Endothelial cell of umbilical vein (primary cell): ENCODE results near the gene CENPA. TPM values are rescaled to one million over a fixed set of nuclear protein-coding genes. Genes with fewer than 3 reads are reported as not detected.

Experiments
- BruUV-seq: library from RNA; stranded (reverse); fragments of 400-500 nt; replicated peaks from 2 replicates; lab custom pipeline; 2021; lab: Mats Ljungman, UMichigan
- CTCF ChIA-PET: fragments of 300-600, 350-600 bp; sonication (Branson Sonifier 250); formaldehyde crosslinking; loops from one replicate; lab custom pipeline; 2021; ENCODE audit warnings: antibody characterized with exemption, inconsistent platforms; lab: Charles Lee
- POLR2A ChIA-PET: fragments of 300-600, 350-600 bp; sonication (Branson Sonifier 250); formaldehyde crosslinking; loops from one replicate; lab custom pipeline; 2021; ENCODE audit warnings: antibody characterized with exemption, inconsistent platforms; lab: Charles Lee
- DNase-seq: peaks from one replicate; pipeline ENCODE4 v3.0.0-alpha.2; 2011; ENCODE audit warnings: low read depth, low spot score
- FAIRE-seq: peaks from 2 replicates; lab custom pipeline; 2011; peaks lifted over from hg19 to GRCh38; lab: Jason Lieb, UNC
- H2AFZ ChIP-seq: 2 replicates; pipeline ENCODE4 v1.6.0; 2012; ENCODE audit warnings: low read depth, low read length, control low read depth, inconsistent platforms
- H3K27ac ChIP-seq: 2 replicates; pipeline ENCODE4 v1.5.1; 2011; ENCODE audit warnings: low read depth, mild to moderate bottlenecking, control low read depth, low read length, moderate library complexity; ENCODE audit not compliant: insufficient read depth
- H3K27me3 ChIP-seq, 2 experiments: 2 replicates each; pipeline versions ENCODE4 v1.6.0 to v1.6.1; 2011; ENCODE audit warnings: low read length in 2 of 2, mixed read lengths in 1 of 2; ENCODE audit not compliant: control insufficient read depth in 2 of 2, insufficient read depth in 2 of 2
- H3K36me3 ChIP-seq, 2 experiments: 2 replicates in 1 of 2; 3 replicates in 1 of 2; pipeline ENCODE4 v1.5.1; 2011; ENCODE audit warnings: low read length in 2 of 2, mild to moderate bottlenecking in 1 of 2, moderate library complexity in 1 of 2; ENCODE audit not compliant: control insufficient read depth in 2 of 2, insufficient read depth in 2 of 2; ENCODE audit errors: extremely low read depth in 1 of 2
- H3K4me1 ChIP-seq: 3 replicates; pipeline ENCODE4 v1.5.1; 2011; ENCODE audit warnings: mild to moderate bottlenecking, low read length; ENCODE audit not compliant: control insufficient read depth, insufficient read depth; ENCODE audit errors: extremely low read depth
- H3K4me2 ChIP-seq: 2 replicates; pipeline ENCODE4 v1.6.1; 2011; ENCODE audit warnings: low read length, control low read depth, mixed read lengths; ENCODE audit not compliant: insufficient read depth
- H3K4me3 ChIP-seq, 3 experiments: fragments of 200-600 bp in 1 of 3; sonication (generic), shearing (Covaris generic) in 1 of 3; replicated peaks in 1 of 3; 2 replicates each; pipeline ENCODE4 v1.5.1; 2011 to 2016; ENCODE audit warnings: control low read depth in 3 of 3, low read length in 3 of 3, mild to moderate bottlenecking in 2 of 3, inconsistent platforms in 1 of 3, low read depth in 1 of 3, moderate library complexity in 1 of 3; ENCODE audit not compliant: insufficient read depth in 1 of 3
- H3K79me2 ChIP-seq: 2 replicates; pipeline ENCODE4 v1.6.0; 2012; ENCODE audit warnings: low read length, inconsistent platforms; ENCODE audit not compliant: control insufficient read depth, insufficient read depth
- H3K9ac ChIP-seq: replicated peaks from 2 replicates; pipeline ENCODE3; 2011; ENCODE audit warnings: low read length, control low read depth; ENCODE audit not compliant: insufficient read depth; ENCODE audit errors: extremely low read depth
- H3K9me1 ChIP-seq: replicated peaks from 3 replicates; pipeline ENCODE4 v1.6.0; 2011; ENCODE audit warnings: mild to moderate bottlenecking, low read length; ENCODE audit not compliant: control insufficient read depth, insufficient read depth; ENCODE audit errors: extremely low read depth
- H3K9me3 ChIP-seq: replicated peaks from 2 replicates; pipeline ENCODE4 v1.5.1; 2012; ENCODE audit warnings: low read length, inconsistent platforms; ENCODE audit not compliant: control insufficient read depth, insufficient read depth
- H4K20me1 ChIP-seq: replicated peaks from 2 replicates; pipeline ENCODE3; 2011; ENCODE audit warnings: mild to moderate bottlenecking, low read length; ENCODE audit not compliant: control insufficient read depth, insufficient read depth; ENCODE audit errors: extremely low read depth
- CTCF ChIP-seq, 2 donors: IDR thresholded peaks; 1 replicate in 1 of 2; 2 replicates in 1 of 2; pipeline ENCODE4 v1.5.1; 2011; ENCODE audit warnings: low read length in 2 of 2, mild to moderate bottlenecking in 2 of 2, moderate library complexity in 2 of 2, control low read depth in 1 of 2, inconsistent platforms in 1 of 2, low read depth in 1 of 2; ENCODE audit not compliant: insufficient read depth in 1 of 2; ENCODE audit errors: extremely low read depth in 1 of 2
- EZH2 ChIP-seq: IDR thresholded peaks from 2 replicates; pipeline ENCODE4 v1.6.1; 2012; ENCODE audit warnings: borderline replicate concordance, low read depth, mild to moderate bottlenecking, moderate library complexity, low read length, inconsistent platforms; ENCODE audit not compliant: severe bottlenecking
- FOS ChIP-seq: IDR thresholded peaks from 2 replicates; pipeline ENCODE4 v1.6.1; 2011; ENCODE audit warnings: mild to moderate bottlenecking, low read length, moderate library complexity, borderline replicate concordance; ENCODE audit not compliant: insufficient read depth
- GATA2 ChIP-seq: IDR thresholded peaks from 2 replicates; pipeline ENCODE4 v1.7.0; 2011; ENCODE audit warnings: low read depth, mild to moderate bottlenecking, moderate library complexity, mixed read lengths, low read length; ENCODE audit not compliant: insufficient read length, insufficient read depth
- JUN ChIP-seq: IDR thresholded peaks from 2 replicates; pipeline ENCODE4 v1.6.1; 2011; ENCODE audit warnings: borderline replicate concordance, low read depth; ENCODE audit not compliant: insufficient read length, insufficient read depth
- MAX ChIP-seq: IDR thresholded peaks from 2 replicates; pipeline ENCODE4 v1.6.1; 2011; ENCODE audit not compliant: insufficient read depth, insufficient read length
- MYC ChIP-seq: IDR thresholded peaks from one replicate; pipeline ENCODE4 v1.6.1; 2011; ENCODE audit warnings: mild to moderate bottlenecking, low read depth, low read length
- POLR2A ChIP-seq: IDR thresholded peaks from 2 replicates; pipeline ENCODE4 v1.6.1; 2012; ENCODE audit warnings: low read depth, mild to moderate bottlenecking, control low read depth, low read length
- POLR2AphosphoS5 ChIP-seq: IDR thresholded peaks from 2 replicates; pipeline ENCODE4 v1.6.1; 2012; ENCODE audit warnings: low read depth, mild to moderate bottlenecking, control low read depth, low read length, moderate library complexity; ENCODE audit not compliant: insufficient read depth
- dilution Hi-C: fragments of 300-500 bp; cut with MboI; formaldehyde crosslinking; loops from one replicate; pipeline ENCODE4 v1.15.0; 2019; ENCODE audit warnings: low sequenced_read_pairs; ENCODE audit not compliant: extremely low pct_ligation_motif_present
- intact Hi-C: fragments of 100-400 bp; cut with micrococcal nuclease; formaldehyde crosslinking; loops from one replicate; pipeline ENCODE4 v1.10.0; 2022
- polyA plus RNA-seq, 4 experiments: library from polyadenylated mRNA; depleted of rRNA in 3 of 4; stranded (reverse) in 3 of 4; unstranded in 1 of 4; fragments of >200 nt; gene quantifications; 2 replicates each; pipeline versions ENCODE4 v1.2.1 to v1.2.3, GENCODE V29; 2011 to 2012; ENCODE audit warnings: missing spikeins in 1 of 4
- total RNA-seq: library from RNA; stranded (reverse); gene quantifications from 2 replicates; pipeline ENCODE4 v1.2.3, GENCODE V29; 2021

CENPA gene
- total and polyA plus RNA-seq, 2 donors (not counting 3 experiments of a cell fraction or from before 2014, with no cell fraction given) = 22.0 to 33.1 TPM

- H3K4me1 ChIP-seq = peaks cover under 1% of the 10 kb centered on the region
- H3K4me3 ChIP-seq = no peak overlapping the region
- no peaks in the 10 kb centered on the region for H3K27me3 ChIP-seq
- no peaks in the 10 kb centered on the region for H3K9me3 ChIP-seq
- no peak overlapping the region for H3K9ac ChIP-seq
- H2AFZ ChIP-seq = no peak overlapping the region
- no peak overlapping the region for H3K4me2 ChIP-seq
- ChIA-PET CTCF (no interaction called here), POLR2A (no interaction called here)
- BruUV-seq = no TSS peak
- dilution Hi-C loops (no loop called here), intact Hi-C loops (no loop called here)
- TF ChIP-seq FOS (no peak), CTCF (IDR thresholded peaks at IDR 0.05; ENCODE audit: extremely low read depth in 1 of 2, insufficient read depth in 1 of 2, low read depth in 1 of 2, low read length in 2 of 2) (no peak), EZH2 (no peak), GATA2 (no peak), POLR2AphosphoS5 (no peak), JUN (no peak), POLR2A (no peak), MYC (no peak), MAX (no peak)
- DNase-seq (no peak), FAIRE-seq (no peak)
- H3K36me3 ChIP-seq = peaks cover 2 to 26% of the 10 kb centered on the region in 2 experiments
- peaks cover 2% of the 10 kb centered on the region for H3K9me1 ChIP-seq
- H3K27ac ChIP-seq = no peak overlapping the region
- H3K79me2 ChIP-seq = peaks cover 48% of the 10 kb centered on the region
- H4K20me1 ChIP-seq = no peaks in the 10 kb centered on the region
These were observed 6.9 kb downstream of the CENPA start for GRCh38 chr2:26792720-26793119.
